Measurements from ENCODE around the gene GASK1A.

The GASK1A gene

GRCh38 chr3:42983927-42984326 is 4.8 kb downstream of the GASK1A start:
- TF ChIP-seq, protein P1, sequence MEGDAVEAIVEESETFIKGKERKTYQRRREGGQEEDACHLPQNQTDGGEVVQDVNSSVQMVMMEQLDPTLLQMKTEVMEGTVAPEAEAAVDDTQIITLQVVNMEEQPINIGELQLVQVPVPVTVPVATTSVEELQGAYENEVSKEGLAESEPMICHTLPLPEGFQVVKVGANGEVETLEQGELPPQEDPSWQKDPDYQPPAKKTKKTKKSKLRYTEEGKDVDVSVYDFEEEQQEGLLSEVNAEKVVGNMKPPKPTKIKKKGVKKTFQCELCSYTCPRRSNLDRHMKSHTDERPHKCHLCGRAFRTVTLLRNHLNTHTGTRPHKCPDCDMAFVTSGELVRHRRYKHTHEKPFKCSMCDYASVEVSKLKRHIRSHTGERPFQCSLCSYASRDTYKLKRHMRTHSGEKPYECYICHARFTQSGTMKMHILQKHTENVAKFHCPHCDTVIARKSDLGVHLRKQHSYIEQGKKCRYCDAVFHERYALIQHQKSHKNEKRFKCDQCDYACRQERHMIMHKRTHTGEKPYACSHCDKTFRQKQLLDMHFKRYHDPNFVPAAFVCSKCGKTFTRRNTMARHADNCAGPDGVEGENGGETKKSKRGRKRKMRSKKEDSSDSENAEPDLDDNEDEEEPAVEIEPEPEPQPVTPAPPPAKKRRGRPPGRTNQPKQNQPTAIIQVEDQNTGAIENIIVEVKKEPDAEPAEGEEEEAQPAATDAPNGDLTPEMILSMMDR (IDR thresholded peaks at IDR 0.05; ENCODE audit: insufficient read depth, low read length, poor library complexity, severe bottlenecking), result no peak
- Histone ChIP-seq H3K4me3 (replicated peaks; ENCODE audit: low read depth, low read length) (no peak overlapping the region), H3K27me3 (replicated peaks; ENCODE audit: control insufficient read depth, insufficient read depth, low read length) (peaks cover 6% of the 10 kb centered on the region; the same call in 1 of the 2 replicates), H3K36me3 (ENCODE audit: control insufficient read depth, insufficient read depth, low read length) (no peaks in the 10 kb centered on the region)
- no peak for DNase-seq (ENCODE audit: extremely low read depth, insufficient read length)

- no peaks in the 10 kb centered on the region for H3K36me3 ChIP-seq (ENCODE audit: control insufficient read depth, insufficient read depth, low read length)
- no peak for DNase-seq (ENCODE audit: extremely low read depth, insufficient read length)
- TF ChIP-seq, protein P1 (IDR thresholded peaks at IDR 0.05; ENCODE audit: insufficient read depth, low read length, poor library complexity, severe bottlenecking), result no peak
- H3K27me3 ChIP-seq (replicated peaks; ENCODE audit: control insufficient read depth, insufficient read depth, low read length), result peaks cover 6% of the 10 kb centered on the region; the same call in 1 of the 2 replicates
- H3K4me3 ChIP-seq (replicated peaks; ENCODE audit: low read depth, low read length), result no peak overlapping the region
These were observed 5.6 kb downstream of the GASK1A start for GRCh38 chr3:42984701-42985100.

GRCh38 chr3:42988097-42988496 is 9.0 kb downstream of the GASK1A start:
- Histone ChIP-seq H3K27me3 (replicated peaks; ENCODE audit: control insufficient read depth, insufficient read depth, low read length) (peaks cover 4% of the 10 kb centered on the region; the same call in 1 of the 2 replicates), H3K36me3 (ENCODE audit: control insufficient read depth, insufficient read depth, low read length) (no peaks in the 10 kb centered on the region), H3K4me3 (replicated peaks; ENCODE audit: low read depth, low read length) (no peak overlapping the region)
- DNase-seq (ENCODE audit: extremely low read depth, insufficient read length), result no peak
- TF ChIP-seq, protein P1 (IDR thresholded peaks at IDR 0.05; ENCODE audit: insufficient read depth, low read length, poor library complexity, severe bottlenecking), result no peak

DNA sequence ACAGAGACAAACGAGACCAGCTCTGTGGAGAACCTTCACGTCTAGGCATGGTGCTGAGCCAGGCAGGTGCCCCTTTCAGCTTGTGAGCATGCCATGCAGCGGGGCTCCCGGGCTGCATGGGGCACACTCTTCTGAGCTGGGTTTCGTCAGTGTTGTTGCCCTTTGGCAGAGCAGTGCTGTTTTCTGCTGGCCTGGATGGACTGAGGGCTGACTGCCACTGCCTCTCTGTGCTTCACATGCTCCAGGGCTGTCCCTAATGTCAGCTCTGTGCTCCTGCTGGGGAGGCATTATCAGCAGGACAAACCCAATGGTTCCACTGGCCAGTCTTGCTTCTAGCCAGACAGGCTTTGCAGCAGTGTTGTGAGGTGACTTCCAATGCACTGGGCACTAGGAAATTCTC is 9.5 kb downstream of the GASK1A start:
- TF ChIP-seq, protein P1 (IDR thresholded peaks at IDR 0.05; ENCODE audit: insufficient read depth, low read length, poor library complexity, severe bottlenecking), result no peak
- Histone ChIP-seq H3K36me3 (ENCODE audit: control insufficient read depth, insufficient read depth, low read length) (no peaks in the 10 kb centered on the region), H3K4me3 (replicated peaks; ENCODE audit: low read depth, low read length) (no peak overlapping the region), H3K27me3 (replicated peaks; ENCODE audit: control insufficient read depth, insufficient read depth, low read length) (peaks cover 4% of the 10 kb centered on the region; the same call in 1 of the 2 replicates)
- no peak for DNase-seq (ENCODE audit: extremely low read depth, insufficient read length)

DNA sequence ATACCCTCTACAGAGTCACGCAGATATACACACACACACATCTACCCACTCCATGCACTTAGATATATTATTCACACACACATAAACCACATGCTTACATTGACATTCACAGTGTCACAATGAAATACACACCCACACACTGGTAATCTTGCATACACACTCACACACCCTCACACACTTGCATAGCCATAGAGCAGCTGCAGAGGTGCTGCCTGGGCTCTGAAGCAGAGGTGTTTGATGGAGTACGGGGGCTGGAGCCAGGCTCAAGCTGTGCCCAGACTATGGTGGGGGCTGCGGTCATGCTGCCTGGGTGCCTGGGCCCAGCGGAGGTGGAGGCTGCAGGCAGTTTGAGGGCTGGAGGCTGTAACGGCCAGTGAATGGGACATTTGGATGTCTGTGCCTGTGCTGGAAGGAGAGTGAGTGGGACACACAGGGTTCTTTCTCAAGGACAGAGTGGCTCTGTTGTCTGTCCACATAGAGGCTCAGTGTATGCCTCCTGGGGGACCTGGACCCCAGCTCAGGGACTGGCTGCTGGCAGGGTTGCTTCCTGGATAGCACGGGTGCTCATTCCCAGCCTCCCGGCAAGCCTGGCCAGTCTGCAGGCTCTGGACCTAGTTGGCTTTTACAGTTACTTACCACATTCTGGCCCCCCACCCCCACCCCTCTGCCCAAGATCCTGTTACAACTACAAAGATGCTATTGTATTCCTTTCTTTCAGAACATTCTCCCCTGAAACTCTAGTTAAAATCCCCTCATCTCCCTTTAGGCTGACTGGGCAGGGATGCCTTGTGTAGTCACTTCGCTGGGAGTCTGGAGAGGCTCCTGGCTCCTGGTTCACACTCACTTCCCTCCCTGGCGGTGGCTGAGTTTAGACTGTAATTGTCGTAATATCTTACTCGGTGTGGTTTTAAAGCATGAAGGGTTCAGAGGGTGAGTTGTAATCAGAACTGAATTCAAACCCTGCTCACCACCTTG is 12.5 kb downstream of the GASK1A start:
- H3K27me3 ChIP-seq (replicated peaks; ENCODE audit: control insufficient read depth, insufficient read depth, low read length), result peaks cover 4% of the 10 kb centered on the region
- no peak overlapping the region for H3K4me3 ChIP-seq (replicated peaks; ENCODE audit: low read depth, low read length)
- DNase-seq (ENCODE audit: extremely low read depth, insufficient read length), result no peak
- no peaks in the 10 kb centered on the region for H3K36me3 ChIP-seq (ENCODE audit: control insufficient read depth, insufficient read depth, low read length)
- TF ChIP-seq, protein P1 (IDR thresholded peaks at IDR 0.05; ENCODE audit: insufficient read depth, low read length, poor library complexity, severe bottlenecking), result no peak
